NCI-H526 (cell line): ENCODE results near the gene PIPOX.
A peak's percentile ranks its signal among the peaks of the same experiment; 100 is the strongest.

Source experiments
- DNase-seq, 2 experiments: peaks; one replicate each; lab custom pipeline; 2025; lab: John Stamatoyannopoulos, UW

The PIPOX gene, protein sequence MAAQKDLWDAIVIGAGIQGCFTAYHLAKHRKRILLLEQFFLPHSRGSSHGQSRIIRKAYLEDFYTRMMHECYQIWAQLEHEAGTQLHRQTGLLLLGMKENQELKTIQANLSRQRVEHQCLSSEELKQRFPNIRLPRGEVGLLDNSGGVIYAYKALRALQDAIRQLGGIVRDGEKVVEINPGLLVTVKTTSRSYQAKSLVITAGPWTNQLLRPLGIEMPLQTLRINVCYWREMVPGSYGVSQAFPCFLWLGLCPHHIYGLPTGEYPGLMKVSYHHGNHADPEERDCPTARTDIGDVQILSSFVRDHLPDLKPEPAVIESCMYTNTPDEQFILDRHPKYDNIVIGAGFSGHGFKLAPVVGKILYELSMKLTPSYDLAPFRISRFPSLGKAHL

DNA sequence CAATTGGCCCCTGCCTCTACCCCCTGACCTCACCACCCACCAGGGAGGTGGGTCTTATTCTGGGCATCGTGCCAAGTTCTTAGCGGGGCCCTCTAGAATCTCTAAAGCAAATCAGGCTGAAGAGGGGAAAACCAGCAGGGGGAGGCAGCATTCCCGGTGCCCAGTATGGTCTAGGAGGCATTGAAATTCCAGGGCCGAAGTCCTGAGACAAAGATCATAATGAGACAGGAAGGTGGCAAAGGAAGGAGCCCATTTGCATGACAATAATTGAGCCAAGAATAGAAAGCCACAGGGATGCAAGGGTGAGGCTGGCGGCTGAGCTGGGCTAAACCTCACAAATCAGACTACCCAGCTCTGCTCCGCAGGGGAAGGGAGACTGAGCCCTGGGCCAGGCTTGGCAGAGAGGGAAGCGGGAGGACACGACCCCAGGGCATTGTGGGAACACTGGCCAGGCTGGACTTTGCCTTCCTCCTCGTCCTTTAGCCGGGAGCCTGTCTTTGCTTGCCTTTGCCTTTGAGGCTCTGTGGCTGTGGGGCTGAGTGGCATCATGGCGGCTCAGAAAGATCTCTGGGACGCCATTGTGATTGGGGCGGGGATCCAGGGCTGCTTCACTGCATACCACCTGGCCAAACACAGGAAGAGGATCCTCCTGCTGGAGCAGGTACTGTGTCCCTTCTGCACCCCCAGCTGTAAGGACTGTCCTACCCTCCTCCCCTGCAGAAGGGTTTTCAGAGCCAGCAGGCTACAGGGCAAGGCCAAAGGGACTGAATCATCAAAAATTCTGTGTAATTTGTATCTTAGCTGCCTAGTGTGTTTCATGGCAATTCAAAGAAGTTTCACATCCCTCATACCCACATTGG, at the start of gene PIPOX:
Gene PIPOX (plus strand): TSS at position 463 of the 860 bp plus-strand sequence. CDS start 85 bp downstream, at position 548.
- peak; percentile 82 to 91 for DNase-seq

DNA sequence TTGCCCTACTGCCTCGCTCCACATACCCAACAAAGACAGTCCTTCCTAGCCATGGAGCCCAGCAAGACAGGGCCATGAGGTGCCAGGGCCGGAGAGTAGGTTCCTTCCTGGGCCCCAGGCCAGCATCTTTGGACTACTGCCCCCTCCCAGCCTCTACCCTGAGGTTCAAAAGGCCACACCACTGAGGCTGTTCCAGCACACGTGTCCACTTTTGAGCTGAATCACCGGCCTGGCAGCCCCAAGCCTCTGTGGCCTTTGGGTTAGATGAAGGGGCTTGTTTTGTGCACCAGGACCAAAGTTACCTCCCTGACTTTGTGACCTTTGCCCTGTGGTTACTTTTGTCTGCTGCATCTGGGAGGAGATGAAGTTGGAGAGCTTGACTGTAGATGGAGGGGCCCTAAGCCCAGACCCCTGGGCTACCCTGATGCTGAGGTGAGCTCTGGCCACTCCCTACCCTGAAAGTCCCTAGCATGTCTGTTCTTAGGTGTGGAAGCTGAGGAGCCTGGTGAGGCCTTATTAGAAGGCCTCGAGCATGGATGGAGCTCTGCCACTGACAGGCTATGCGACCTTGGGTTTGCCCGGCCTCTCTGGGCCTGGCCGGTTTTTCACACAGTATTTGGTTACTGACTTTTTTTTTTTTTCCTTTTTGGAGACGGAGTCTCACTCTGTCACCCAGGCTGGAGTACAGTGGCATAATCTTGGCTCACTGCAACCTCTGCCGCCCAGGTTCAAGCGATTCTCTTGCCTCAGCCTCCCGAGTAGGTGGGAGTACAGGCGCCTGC, 49.1 kb upstream of the PIPOX start:
- no peak for DNase-seq

DNA sequence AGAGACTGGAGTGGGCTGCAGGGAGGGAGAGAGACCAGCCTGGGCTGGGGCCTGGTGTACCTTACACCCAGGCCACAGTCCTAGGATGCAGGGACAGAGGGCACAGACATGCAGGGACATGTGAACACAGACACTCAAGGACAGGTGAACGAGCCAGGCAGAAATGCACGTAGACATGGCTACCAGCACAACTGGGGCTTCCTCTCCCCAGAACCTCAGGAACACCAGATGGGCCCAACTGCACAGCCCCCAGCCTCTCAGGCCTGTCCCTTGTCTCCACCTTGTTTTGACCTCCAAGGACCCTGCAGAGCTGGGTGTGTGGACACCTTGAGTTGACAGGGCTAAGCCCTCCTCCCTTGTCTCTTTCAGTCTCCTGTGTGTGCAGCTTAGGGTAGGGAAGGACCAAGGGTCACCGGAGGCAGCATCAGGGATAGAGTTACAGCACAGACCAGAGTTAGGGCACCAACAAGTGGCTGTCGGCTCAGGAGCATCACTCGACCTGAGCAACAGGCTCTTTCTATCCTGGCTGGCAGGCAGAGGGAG, 46.3 kb upstream of the PIPOX start:
- DNase-seq = peak in 1 of 2 experiments; percentile 43

DNA sequence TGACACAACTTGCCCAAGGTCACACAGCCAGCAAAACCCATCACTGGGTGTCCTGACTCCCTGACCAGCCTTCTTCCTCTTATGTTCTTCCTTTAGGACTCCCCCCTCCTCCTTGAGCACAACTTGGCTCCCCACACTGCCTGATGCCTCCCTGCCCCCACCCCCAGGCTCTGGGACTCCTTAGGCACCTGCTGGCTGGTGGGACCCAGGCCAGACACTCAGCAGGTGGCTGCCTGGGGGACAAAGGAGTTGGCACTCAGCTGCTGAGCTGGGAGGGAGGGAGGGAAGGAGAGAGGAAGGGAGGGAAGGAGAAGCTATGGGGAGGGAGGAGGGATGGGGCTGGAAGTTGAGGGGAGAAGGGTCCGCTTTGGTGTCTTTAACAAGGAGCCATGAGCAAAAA, 45.1 kb upstream of the PIPOX start:
- DNase-seq = no peak

DNA sequence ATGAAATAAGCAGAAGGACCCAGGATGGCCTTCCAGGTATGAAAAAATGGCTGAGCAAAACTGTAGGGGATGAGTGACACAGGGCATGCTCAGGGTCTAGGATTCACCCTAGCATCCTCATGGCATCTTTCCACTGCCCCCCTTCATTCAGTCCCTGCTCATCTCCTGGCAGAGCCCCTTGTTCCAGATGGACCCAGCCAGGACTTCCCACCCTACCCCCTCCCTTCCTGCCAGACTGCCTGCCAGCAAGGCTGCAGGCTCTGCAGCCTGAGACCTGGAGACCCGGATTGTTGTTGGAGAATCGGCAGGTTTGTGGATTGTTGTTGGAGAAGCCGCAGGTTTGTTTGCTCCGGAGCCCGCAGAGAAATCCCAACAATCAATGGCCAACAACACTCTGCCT, 43.7 kb upstream of the PIPOX start:
- no peak for DNase-seq

DNA sequence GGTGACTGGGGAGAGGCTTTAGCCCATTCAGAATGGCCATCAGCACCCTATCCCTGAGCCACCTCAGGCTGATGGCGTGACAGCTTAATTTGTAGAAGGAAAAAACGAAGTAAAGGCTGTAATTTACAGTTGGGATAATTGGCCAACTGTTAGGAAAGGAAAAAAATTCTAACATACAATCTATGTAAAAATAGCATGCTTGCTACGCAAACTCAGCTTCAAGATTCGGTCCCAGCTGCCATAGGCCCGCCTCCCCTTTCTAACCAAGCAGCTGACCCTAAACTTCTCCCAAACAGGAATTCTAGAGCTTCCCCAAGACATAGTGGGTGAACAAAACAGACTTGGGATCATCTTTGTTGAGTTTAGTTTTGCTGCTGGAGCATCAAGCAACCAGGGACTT, 42.0 kb upstream of the PIPOX start:
- no peak for DNase-seq

DNA sequence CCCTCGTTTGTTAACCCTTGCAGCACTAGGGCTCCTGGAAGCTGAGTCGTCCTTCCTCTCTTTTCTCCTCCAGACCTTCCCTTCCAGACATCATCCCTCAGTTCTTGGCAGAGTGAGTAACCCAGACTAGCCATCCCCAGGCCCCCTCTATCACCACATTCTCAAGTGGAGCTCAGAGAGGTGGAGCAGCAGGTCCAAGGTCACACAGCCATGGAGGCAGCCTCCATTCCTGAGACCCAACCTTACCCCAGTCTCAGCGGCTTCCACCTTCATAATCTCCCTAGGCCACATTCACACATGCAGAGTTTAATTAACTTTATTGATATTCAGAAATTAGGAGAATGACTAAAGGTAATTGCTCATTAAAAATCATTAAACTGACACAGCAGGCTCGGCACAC, 40.1 kb upstream of the PIPOX start:
- no peak for DNase-seq

DNA sequence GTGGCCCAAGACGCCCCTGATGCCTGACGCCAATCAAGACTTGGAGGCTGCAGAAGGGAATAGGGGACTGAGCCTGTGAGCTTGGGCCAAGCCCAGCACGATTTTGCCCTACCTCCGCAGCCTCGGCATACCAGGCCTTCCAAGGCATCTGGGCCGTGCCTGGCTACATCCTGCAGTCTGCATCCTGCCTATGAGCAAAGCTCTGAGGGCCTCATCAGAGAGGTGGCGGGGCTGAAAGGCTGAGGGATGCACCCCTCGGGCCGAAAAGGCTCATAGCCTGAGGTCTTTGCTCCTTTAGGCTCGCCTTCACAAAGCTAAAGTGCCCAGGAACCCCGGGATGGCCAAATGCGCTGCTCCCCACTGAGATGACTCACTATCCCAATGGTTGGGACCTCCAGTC, 39.7 kb upstream of the PIPOX start:
- DNase-seq = no peak

DNA sequence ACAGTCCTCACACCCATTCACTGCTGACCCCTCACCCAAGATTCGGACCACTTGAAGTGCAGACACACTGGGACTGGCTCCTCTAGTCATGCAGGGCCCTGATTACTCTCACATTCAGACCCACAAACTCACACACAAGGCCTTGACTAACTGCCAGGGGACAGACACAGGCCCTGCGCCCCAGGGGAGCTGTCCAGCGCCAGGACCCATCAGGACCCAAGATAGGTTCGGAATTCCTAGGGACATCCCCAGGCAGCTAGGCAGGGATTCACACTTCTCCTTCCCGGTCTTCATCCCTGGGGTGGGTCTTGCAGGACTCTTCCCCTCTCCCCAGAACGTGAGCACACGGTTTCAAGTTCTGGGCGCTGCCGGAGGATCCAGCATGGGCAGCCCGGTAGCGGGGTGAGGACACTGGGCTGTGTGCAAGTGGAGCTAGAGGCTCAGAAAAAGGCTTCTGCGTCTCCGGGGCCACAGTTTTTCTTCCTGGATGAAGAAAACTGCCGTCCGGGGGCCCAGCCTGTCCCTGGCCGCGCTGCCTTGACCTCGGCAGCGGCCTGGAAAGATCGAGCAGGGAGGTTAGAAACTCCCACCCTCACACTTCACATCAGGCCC, 38.8 kb upstream of the PIPOX start:
- DNase-seq = peak in 1 of 2 experiments; percentile 46

DNA sequence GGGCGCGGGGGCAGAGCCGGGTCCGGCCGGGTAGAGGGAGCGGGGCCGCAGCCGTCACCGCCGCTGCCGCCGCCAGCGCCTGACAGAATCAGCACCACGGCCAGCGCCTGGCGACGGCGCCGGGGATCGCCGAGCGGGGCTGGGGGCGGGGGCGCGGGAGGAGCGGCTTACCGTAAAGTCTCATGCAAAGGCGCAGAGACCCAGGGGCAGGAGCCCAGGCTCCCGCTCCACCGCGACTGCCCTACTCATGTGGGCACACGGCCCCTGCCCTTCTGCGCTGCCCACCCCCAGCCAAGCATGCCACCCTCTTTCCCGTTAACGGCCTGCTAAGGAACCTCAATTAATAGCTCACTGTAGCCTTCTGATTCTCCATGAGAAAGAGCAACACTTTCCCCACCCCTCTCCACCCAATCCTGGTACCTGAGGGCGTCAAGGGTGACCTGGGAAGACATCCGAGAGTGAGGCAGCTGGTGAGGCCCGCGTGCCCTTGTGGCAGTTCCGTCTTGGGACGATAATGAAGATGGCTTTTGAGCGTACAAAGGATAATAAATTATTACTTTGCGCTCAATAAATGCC, 36.9 kb upstream of the PIPOX start, which contains the start of gene SEZ6:
Gene SEZ6 (minus strand): TSS at position 98 of the 576 bp plus-strand sequence. CDS start 164 bp downstream, outside the sequence.
- DNase-seq = peak; percentile 82 to 97

DNA sequence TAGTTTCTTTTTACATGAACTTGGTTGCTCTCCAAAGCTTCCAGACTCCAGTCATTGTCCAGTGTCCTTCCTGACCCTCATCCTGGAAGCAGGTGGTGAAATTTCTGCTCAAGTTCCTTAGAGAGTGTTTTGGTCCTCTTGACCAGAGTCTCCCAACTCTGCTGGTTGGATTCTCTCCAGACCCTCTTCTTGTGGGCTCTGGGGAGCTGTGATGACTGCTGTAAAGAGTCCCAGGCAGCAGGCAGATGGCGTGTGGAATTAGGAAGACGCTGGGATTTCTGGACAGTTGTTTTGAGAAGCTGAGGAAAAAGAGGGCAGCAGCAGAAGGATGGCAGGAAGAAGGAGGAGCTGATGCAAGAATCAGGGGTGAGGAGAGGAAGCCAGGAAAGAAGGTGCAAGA, 35.5 kb upstream of the PIPOX start:
- no peak for DNase-seq

DNA sequence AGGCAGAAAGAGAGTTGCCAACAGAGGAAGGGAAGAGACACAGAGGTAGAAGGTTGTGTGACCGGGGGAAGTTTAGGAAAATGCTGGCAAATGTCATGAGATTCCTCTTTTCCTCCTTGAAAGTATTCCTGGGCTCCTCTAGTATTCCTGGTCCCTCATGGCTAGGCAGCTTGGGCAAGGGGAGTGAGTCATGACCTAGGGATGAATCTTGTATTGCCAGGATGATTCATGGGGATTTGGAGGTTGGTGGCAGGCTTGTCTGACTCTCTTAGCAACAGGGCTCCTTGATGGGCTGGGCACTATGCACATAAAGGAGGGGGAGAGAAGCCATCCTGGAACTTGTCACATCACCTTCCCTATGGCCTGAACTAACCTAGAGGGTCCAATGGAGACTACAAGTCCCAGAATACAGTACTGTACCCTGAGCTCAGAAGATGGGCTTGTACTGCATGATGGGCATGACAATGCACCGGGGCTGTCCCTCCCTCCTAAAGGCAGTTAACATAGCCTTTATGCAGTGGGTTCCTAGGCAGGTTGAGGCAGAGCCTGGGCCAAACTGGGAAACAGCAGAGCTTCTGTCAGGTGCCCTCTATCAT, 35.0 kb upstream of the PIPOX start:
- peak; percentile 35 to 52 for DNase-seq

DNA sequence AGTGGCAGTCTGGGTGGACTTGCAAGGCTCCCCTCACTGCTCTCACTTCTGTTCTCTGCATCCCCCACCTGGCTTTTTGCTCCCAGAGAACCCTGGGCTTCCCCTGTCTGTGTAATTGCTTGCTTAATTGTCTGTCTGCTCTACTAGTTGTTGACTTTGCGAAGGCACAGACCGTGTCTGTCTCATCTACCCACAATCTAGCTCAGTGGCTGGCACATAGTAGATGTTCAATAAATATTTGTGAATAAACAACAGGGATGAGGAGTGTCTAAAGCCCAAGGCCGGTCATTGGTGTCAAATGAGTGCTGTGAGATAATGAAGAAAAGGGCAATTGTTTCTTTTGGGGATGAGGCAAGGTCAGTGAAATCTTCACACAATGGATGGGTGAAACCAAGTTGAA, 34.4 kb upstream of the PIPOX start:
- peak in 1 of 2 experiments; percentile 52 for DNase-seq

DNA sequence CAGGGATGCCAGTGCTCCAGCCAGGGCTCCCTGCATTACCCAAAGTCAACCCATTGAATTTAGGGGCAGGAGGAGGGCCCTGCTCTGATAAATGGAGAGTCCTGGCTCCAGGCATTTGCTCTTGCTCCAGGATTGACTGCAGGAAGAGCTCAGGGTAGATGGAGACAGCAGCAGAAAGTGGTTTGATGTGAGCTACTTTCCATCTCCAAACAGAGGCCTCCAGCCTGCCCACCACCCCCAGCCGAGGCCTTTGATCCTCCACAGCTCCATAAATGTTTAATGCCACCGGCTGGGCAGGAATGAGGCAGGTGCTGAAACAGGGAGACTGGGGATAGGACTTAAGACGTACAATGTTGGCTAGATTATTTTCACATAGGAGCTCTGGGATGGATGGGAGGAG, 32.8 kb upstream of the PIPOX start:
- DNase-seq = peak; percentile 94 to 95

DNA sequence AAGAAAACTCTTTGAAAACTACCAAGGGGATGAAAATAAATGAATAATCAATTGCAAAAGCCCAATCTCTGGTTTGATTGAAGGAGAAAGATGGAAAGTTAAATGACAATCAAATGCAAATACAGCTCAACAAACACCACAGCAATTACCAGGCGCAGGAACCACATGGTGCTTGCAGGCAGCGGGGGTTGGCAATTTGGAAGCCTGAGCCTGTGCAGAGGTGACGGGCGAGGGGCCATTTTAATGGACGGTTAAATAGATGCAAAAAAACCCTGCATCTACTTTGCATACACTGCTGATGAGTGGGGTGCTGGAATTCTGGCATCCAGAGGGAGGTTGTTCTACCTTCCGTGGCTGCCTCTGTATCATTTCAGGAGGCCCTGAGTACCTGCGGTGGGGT, 32.4 kb upstream of the PIPOX start:
- peak; percentile 99 to 100 for DNase-seq

DNA sequence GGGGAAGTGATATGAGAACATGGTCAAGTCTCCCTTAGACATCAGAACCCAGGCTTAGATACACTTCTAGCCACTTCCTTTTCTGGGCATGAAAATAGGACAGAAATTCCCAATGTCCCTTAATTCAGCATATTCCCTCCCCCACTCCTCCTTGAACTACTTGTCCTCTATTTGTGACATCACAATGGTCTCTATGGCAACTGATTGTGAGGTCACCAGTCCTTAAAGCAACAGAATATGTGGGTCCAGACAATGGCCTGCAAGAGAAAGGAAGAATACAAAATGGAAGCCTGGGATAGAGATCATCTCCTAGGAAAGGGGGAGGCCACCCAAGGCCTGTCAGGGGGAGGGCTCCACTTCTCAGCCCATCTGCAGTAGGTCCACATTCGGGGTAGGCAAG, 30.4 kb upstream of the PIPOX start:
- peak; percentile 26 to 34 for DNase-seq

DNA sequence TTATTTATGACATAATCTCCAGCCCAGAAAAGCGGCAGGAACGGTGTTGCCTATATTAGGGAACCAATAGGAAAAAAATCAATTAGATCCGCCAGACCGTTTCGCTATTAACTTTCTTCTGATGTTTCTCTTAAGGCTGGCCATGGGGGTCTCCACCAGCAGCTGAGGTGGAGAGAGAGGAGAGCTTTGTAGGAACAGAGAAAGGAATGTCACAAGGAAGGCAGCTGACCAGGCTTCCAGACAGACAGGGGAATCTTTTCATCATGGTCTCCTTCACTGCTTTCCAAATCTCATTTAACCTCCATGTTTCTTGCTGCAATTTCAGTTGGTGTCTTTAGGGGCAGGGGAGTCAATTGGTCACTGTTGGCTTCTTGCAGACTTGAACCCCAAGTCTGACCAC, 28.2 kb upstream of the PIPOX start:
- no peak for DNase-seq

DNA sequence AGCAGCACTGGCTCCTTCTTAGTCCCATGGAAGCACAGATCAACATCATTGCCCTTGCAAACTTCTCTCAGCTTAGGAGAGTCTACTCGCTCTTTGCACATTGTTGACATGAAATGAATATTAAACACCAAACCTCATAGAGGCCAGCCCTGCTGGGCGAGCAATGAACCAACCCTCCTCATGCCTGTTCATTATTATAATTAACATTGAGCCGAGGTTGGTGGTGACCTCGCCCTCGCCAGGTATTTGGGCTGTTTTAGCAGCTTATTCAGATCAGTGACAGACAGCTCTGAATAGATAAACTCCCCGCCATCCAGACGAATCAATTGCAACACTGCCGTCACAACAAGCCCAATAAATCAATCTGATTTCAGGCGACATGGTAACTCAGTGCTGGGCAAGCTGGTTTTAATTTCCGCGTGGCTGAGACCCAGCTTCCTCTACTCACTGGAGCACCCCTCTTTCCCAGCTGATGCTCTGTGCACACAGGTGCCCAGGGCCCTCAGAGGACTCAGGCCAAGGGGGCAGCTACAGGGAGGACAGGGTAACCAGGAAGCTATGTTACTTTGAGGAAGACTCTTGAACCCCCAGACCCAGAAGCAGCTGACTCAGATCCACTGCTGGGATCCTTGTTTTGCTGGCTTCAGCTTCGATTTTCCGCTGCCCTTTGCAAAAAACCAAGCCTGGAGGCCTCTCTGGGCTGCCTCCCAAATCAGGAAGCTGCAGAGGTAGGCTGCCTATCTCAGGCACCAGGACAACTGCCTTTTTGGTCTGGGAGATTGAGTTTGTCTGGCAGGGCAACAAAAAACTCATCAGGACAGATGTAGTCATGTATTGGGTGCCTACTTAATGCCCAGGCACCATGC, 26.4 kb upstream of the PIPOX start:
- peak; percentile 38 to 70 for DNase-seq

DNA sequence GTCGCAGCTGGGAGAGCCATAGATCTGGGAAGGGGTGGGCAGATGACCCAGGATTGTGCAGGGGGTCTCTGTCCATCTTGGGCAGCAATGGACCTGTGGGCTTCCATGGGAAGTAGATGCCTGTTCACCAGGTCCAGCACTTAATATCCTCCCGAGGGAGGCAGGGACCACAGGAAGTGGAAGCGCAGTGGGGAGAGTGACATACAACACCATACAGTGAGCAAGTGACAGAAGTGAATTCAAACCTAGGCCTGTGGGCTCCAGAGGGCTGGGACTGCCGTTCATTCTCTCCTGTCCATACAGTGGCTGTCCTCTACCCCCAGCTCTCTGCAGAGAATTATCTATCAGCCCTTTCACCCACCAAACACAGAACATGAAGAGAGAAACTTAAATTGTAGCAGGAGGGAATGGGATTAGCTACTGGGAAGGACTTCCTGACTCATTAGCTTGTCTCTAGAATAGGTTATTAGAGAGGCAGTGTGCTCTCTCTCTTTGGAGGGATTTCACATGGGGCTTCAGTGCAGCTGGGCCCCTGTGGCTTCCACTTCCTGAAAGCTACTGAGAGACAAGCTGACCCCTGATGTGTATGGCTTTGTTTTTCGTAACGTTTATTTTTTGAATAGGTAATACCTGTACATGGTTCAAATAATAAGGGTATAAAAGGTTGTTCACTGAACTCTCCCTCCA, 24.0 kb upstream of the PIPOX start:
- peak; percentile 58 to 78 for DNase-seq
